AG09319 (cell line): ENCODE measurements around the gene JARID2.
A peak's percentile ranks its signal among the peaks of the same experiment; 100 is the strongest.

Experiments used
- DNase-seq: peaks from one replicate; pipeline ENCODE4 v3.0.0-alpha.2; 2010; ENCODE audit warnings: low read depth; ENCODE audit errors: extremely low read depth
- CTCF ChIP-seq: IDR thresholded peaks from 2 replicates; pipeline ENCODE4 v1.5.1; 2011; ENCODE audit warnings: low read depth, mild to moderate bottlenecking, inconsistent platforms, low read length, moderate library complexity

JARID2 gene

GRCh38 chr6:15464211-15464725 is 218.4 kb downstream of the JARID2 start:
- DNase-seq = no peak
- peak; percentile 48 for TF ChIP-seq CTCF

DNA sequence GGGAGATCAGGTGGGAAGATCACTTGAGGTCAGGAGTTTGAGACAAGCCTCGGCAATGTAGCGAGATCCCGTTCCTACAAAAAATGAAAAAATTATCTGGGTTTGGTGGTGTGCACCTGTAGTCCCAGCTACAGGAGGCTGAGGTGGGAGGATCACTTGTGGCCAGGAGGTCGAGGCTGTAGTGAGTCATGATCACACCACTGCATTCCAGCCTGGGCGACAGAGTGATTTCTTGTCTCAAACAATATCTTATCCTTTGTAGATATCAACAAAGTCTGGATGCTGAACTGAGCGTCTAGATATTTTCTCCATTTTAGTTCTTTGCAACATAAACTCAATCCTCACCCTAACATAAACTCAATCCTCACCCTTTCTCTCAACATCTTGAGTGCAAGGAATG is 219.3 kb downstream of the JARID2 start:
- TF ChIP-seq CTCF = no peak
- no peak for DNase-seq

- DNase-seq = no peak
- no peak for TF ChIP-seq CTCF
Observed at GRCh38 chr6:15470746-15471145, 224.9 kb downstream of the JARID2 start.

DNA sequence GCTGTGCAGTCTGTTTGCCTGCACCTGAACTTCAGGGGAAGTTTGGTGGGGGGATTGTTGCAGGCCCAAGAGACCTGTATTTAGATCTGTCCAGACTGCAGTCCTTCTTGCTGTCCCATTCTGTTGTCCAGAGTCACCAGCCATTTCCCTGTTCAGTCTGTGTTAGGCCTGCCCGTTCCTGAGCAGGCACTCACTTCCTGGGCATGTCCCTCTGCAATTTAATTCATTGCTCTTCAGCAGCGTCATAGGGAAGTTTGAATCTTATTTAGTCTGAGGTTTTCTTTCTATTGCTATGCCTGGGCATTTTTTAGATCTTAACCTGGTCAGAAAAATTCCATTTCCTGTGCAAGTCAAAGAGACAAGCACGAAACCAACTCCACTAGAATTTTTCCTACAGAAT is 226.8 kb downstream of the JARID2 start:
- no peak for TF ChIP-seq CTCF
- DNase-seq = no peak

- DNase-seq = no peak
- no peak for TF ChIP-seq CTCF
Observed at GRCh38 chr6:15473174-15473573, 227.3 kb downstream of the JARID2 start.

- DNase-seq = peak; percentile 59
- no peak for TF ChIP-seq CTCF
Observed at GRCh38 chr6:15473741-15474161, 227.9 kb downstream of the JARID2 start.

DNA sequence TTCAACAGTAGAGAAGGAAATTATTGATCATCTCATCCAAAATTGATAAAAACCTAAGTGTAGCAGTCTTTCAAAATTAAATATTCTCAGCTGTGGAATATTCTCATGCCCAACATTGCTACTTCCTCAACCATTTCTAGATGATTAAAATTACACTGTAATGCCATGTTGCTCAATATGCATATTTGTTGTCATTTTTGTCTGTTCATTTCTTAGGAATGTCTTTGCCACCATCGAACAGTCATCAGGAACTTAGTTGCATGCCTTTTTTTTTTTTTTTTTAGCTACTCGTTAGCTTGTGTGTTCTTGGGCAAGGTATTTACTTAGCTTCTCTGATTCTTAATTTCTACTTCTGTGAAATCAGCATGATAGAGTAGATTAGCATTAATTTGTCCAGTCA is 228.3 kb downstream of the JARID2 start:
- DNase-seq = peak; percentile 49
- TF ChIP-seq CTCF = no peak
